ENCODE data around the gene DNAH5.

DNA sequence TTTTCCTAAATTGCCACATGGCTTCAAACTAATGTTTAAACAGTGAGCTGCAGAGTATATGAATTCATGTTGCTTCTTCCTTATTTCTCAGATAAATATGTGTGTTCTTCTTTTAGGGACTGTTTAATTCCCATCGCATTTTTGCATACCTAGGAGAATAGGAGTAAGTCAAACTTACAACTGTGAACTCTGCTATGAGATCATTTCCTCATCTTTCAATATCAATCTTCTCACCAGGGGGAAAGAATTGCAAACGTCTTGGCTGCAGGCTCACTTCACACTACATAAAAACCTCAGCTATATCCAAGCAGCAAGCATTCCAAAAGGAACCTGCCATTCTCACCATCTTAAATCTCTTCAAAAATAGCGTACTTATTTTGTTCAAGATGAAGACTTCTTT lies 271.0 kb downstream of the DNAH5 start:
- TF ChIP-seq, protein P1, sequence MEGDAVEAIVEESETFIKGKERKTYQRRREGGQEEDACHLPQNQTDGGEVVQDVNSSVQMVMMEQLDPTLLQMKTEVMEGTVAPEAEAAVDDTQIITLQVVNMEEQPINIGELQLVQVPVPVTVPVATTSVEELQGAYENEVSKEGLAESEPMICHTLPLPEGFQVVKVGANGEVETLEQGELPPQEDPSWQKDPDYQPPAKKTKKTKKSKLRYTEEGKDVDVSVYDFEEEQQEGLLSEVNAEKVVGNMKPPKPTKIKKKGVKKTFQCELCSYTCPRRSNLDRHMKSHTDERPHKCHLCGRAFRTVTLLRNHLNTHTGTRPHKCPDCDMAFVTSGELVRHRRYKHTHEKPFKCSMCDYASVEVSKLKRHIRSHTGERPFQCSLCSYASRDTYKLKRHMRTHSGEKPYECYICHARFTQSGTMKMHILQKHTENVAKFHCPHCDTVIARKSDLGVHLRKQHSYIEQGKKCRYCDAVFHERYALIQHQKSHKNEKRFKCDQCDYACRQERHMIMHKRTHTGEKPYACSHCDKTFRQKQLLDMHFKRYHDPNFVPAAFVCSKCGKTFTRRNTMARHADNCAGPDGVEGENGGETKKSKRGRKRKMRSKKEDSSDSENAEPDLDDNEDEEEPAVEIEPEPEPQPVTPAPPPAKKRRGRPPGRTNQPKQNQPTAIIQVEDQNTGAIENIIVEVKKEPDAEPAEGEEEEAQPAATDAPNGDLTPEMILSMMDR (conservative IDR thresholded peaks at IDR 0.05 in 1 of 2, IDR thresholded peaks at IDR 0.05 in 1 of 2; ENCODE audit: extremely low read depth in 1 of 2, insufficient read depth in 1 of 2, low read depth in 1 of 2, low read length in 2 of 2), result no peak
- TF ChIP-seq EZH2 (IDR thresholded peaks at IDR 0.05; ENCODE audit: borderline replicate concordance, low read length), result no peak

Measured in mammary epithelial cell (primary cell).